Stromal cell of bone marrow (primary cell): ENCODE data around the gene SLC22A24.
"Not testable (repeated sequence)": the region's sequence is repeated elsewhere in the genome, so short reads cannot be mapped to it uniquely, and the experiment has no call there.

Experiments used
- DNase-seq: peaks from one replicate; pipeline ENCODE4 v3.0.0-alpha.2; 2012; ENCODE audit warnings: low read depth

The SLC22A24 gene, protein sequence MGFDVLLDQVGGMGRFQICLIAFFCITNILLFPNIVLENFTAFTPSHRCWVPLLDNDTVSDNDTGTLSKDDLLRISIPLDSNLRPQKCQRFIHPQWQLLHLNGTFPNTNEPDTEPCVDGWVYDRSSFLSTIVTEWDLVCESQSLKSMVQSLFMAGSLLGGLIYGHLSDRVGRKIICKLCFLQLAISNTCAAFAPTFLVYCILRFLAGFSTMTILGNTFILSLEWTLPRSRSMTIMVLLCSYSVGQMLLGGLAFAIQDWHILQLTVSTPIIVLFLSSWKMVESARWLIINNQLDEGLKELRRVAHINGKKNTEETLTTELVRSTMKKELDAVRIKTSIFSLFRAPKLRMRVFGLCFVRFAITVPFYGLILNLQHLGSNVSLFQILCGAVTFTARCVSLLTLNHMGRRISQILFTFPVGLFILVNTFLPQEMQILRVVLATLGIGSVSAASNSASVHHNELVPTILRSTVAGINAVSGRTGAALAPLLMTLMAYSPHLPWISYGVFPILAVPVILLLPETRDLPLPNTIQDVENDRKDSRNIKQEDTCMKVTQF

DNA sequence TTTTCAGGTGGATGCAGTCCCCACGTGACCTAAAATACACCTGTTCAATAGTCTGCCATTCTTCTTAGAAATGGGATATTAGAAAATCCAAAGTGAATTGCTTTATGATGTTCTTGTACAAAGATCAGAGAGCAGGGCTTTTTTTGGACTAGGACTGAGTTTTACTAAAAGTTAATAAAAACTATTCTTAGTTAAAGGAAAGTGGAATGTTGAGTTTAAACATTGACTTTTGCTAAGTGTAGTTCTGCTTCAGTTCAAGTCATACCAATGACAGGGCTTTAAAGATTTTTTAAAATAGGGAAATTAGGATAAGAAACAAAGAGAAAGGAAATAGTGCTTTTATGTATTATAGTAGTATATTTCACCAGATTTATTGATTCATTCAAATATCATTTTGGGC is at the start of gene SLC22A24:
Gene SLC22A24 (minus strand): TSS at position 101 of the 400 bp plus-strand sequence. CDS start 442 bp downstream, outside the sequence.
- DNase-seq, result no peak

DNA sequence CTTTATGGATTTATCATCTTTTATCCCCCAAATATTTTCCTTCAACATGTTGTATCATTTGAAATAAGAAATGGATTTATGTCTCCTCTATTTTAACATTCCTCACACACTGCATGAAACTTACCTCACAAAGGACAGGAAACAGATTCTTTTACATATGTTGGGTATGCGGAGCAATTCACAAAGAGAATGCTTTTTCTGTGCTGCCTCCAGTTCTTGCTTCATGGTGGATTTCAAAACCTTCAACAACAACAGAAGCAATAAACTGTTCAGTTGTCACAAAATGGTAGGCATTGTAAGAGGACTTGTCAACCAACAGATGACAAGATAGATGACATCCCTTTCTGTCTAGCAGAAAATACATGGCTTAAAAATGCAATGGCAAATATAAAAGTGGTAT is 36.5 kb upstream of the SLC22A24 start:
- no peak for DNase-seq

DNA sequence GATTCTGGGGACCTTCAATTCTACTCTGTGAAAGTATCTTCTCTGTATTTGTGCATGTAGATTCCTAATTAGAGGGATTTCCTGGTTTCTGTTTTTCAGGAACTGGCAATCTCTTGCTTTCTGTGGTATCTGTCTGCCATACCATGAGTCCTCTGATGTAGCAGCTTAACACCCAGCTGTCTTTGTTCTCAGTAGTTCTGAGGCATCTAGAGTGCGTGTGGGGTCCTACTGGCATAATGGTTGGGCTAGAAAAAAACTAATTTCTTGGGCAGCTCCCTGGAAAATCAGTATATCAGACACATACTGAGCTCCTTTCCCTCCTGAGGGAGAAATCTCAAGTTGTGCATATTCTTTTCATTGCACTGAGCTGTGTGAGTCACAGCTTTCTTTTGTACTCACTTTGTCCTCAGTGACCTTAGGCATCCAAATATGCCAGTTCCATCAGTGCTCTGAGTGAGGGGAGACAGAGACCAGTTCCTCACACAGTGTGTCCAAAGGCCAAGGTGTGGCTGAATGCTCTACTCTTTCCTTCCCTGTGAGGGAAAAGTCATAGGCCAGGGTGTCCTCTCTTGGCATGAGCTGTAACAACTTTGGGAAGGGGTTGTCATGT is 35.5 kb upstream of the SLC22A24 start:
- DNase-seq, result no peak

DNA sequence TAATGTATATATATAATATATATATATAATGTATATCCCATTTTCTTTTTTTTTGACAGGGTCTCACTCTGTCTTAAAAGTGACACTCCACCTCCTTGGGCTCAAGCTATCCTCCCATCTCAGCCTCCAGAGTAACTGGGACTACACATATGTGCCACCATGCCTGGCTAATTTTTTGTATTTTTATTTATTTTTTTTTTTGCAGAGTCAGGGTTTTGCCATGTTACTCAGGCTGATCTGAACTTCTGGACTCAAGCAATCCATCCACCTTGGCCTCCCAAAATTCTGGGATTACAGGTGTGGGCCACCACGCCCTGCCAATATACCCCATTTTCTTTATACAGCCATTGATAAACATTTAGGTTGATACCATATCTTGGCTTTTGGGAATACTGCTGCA is 33.9 kb upstream of the SLC22A24 start:
- no peak for DNase-seq

DNA sequence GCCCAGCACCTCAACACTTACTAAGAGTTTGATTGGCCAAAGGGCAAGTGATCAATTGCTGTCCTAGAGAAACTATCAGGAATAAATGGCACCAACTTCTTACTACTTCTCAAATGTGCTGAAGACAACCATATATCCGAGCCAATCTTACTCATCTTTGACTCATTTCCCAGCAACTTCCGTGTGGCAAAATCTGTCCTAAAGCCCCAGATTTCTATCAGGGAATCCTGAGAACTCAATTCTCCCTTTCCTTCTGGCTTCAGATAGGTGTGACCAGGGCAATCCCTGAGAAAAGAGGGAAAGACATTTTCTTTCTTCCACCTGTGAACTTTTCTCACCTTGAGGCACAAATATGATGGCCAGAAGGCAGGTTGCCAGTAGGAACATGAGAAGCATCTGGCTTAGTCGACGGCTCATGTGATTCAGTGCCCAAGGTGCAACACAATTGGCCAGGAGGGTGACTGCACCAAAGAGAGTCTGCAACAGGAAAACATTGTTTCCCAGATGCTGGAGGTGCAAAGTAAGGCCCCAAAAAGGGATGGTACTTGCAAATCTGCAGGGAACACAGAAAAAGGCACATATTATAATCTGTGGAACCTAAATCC is 21.8 kb upstream of the SLC22A24 start:
- DNase-seq, result no peak

DNA sequence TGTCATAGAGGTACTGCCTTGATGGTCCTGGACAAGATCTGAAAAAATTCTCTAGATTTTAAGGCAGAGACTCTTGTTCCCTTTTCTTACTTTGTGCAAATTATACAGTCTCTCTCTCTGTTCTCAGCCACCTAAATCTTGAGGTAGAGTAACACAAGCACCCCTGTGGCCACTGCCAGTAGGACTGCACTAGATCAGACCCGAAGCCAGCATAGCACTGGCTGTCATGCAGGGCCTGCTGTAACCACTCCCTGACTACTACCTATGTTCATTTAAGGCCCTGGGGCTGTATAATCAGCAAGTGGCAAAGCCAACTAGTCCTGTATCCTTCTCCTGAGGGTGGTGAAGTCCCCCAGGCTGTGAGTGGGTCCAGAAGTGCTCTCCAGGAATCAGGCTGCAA is 11.8 kb upstream of the SLC22A24 start:
- DNase-seq, result no peak

DNA sequence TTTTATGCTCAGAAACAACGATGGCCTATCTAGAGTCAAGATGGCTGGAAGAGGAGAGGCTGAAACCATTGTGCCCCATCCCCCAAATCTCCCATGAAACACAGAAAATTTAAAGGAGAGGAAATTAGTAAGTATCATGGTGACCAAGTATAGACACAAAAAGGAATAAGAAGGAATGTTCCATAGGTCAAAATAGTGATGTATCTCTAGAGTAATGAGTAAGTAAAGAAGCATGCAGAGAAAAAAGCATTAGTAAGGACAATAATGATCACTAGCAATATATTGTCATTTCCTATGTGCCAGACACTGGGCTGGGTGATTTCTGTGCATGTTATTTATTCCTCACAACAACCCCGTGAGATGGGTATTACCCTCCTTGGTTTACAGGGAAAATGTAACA is 2.6 kb upstream of the SLC22A24 start:
- no peak for DNase-seq

DNA sequence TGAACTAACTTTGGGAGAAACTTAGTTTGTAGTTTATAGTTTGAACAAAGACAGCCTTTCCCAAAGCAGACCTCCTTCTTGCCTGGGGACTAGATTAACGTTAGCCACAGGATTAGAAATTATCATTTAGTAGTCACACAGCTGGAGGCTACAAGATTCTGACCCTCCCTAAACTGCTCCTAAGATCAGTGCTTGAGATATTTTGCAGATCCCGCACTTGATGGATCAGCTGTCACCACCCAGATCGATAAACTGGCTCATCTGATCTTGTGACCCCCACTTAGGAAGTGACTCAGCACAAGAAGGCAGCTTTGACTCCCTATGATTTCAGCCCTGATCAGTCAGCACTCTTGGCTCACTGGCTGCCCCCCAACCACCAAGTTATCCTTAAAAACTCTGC is 1.6 kb downstream of the SLC22A24 start:
- DNase-seq, result no peak

DNA sequence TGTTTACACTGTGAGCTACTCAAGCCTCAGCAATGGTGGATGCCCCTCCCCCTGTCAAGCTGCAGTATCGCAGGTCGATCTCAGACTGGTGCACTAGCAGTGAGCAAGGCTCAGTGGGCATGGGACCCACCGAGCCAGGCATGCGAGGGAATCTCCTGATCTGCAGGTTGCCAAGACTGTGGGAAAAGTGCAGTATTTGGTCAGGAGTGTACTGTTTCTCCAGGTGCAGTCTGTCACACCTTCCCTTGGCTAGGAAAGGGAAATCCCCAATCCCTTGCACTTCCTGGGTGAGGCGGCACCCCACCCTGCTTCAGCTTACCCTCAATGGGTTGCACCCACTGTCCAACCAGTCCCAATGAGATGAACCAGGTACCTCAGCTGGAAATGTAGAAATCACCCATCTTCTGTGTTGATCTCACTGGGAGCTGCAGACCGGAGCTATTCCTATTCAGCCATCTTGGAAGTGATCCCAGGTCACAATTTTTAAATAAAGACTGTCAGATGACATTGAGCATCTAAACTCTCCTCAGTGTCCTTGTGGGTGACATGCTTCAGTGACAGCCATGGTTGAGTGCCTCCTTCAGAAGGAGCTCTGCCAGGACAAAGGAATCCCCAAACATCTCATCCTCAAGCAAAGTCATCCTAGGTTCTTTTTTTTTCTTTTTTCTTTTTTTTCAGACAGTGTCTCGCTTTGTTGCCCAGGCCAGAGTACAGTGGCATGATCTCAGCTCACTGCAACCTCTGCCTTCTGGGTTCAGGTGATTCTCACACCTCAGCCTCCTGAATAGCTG is 10.8 kb downstream of the SLC22A24 start:
- no peak for DNase-seq

DNA sequence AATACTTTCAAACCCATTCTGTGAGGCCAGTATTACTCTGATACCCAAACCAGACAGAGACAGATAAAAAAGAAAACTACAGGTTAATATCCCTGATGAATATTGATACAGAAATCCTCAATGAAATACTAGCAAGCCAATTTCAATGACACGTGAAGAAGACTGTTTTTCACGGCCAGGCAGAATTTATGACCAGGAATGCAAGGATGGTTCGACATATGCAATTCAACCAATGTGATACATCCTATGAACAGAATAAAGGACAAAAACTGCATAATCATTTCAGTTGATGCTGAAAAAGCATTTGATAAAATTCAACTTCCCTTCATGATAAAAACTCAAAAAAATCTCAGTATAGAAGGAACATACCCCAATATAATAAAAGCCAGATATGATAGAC is 44.5 kb downstream of the SLC22A24 start:
- no peak for DNase-seq

DNA sequence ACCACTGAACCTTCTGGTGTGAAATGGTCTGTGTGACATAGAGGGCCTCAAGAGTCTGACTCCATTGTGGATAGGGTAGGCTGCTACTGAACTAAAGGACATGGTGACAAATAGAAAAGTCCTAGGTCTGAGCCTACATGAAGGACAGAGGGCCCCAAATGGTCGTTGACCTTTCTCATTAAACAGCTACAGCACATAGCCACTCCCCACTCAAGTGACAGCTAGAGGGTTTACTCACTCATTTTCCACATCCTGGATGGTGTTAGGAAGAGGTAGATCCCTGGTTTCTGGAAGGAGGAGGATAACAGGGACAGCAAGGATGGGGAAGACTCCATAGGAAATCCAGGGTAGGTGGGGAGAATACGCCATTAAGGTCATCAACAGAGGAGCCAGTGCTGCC is 63.3 kb downstream of the SLC22A24 start:
- DNase-seq, result no peak

DNA sequence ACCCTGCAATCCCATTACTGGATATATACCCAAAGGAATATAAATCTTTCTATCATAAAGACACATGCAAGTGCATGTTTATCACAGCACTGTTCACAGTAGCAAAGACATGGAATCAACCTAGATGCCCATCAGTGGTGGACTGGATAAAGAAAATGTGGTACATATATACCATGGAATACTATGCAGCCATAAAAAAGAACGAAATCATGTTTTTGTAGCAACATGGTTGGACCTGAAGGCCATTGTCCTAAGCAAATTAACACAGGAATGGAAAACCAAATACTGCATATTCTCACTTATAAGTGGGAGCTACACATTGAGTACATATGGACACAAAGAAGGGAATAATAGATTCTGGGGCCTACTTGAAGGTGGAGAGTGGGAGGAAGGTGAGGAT is 97.8 kb downstream of the SLC22A24 start:
- not testable (repeated sequence) for DNase-seq

DNA sequence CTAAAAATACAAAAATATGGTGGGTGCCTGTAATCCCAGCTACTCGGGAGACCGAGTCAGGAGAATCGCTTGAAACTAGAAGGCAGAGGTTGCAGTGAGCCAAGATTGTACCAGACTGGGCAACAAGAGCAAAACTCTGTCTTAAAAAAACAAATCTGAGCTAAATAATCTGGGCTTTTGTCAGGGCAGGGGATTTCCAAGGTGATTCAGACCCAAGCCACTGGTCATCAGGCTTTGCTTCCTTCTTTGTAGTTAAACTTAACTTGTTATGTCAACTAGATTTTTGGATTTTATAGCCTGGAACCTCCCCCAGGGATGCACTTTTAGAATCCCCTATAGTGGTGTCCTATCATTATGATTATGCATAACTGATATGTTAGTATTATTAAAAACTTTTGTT is 101.4 kb downstream of the SLC22A24 start:
- DNase-seq, result no peak

DNA sequence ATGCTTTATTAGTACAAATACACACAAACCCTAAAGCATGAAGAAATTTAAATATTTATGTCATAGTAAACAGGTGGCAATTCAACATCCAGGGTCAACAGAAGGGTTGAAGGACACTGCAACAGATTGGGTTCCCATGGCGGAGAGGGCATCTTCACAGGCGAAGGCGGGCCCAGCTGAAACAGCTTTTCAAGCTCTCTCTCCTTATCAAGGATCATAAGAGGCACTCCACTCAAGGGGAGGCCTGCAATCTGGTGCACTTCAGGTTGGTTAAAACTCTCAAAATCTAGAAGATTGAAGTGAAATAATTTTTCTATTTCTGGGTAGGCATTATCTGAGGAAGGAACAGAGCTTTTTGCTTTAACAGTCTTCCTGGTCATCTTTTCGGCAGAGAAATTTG is 111.6 kb downstream of the SLC22A24 start:
- no peak for DNase-seq
